Measurements from ENCODE around the gene TUBB1. TPM values are rescaled to one million over a fixed set of nuclear protein-coding genes. Genes with fewer than 3 reads are reported as not detected.

TUBB1 gene
- total and polyA plus RNA-seq, 2 of the 13 experiments (the other 11 are each of a cell fraction or from before 2014, with no cell fraction given), result 0.11 to 57.6 TPM

DNA sequence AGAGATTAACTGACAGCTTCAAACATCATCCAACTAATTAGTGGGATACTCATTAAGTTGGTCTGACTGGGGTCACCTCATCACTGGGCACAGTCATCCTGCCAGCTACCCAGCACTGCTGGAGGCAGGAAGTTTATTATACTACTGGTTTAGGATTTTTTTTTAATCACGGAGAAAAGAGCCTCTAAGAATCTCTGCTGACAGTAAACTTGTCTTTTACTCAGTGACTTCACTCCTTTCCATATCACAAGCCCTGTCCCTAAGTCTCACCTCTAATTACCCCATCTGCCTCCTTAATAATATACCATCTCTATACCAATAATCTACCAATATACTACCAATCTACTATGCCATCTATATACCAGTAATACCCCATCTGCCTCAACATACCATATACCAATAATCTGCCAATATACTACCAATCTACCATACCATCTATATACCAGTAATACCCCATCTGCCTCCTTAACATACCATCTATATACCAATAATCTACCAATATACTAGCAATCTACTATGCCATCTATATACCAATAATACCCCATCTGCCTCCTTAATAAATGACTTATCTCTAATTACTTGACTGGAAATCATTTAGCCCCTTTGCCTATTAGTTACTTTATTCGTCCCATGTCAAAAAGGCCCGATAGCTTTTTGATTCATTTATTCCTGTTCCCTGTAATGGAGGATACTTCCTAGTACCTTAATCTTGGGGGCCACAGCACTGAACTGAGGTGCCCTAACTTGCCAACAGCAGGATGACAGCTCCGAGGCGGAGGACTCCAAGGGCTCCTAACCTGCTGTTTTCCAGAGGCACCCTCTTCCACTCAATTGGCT is 7.9 kb downstream of the TUBB1 start:
- Histone ChIP-seq H3K9me3 (ENCODE audit: low read length) (no peaks in the 10 kb centered on the region), H3K9ac (ENCODE audit: insufficient read depth, low read depth, low read length) (no peak overlapping the region), H3K4me3 (replicated peaks in 1 of 3; ENCODE audit: insufficient read depth in 1 of 3, low read depth in 2 of 3, low read length in 3 of 3) (no peak overlapping the region), H3K36me3 (replicated peaks in 1 of 2; ENCODE audit: control insufficient read depth in 1 of 2, insufficient read depth in 2 of 2, low read length in 2 of 2) (peaks cover 32 to 71% of the 10 kb centered on the region in 2 experiments), H3K79me2 (ENCODE audit: insufficient read depth, low read length) (peaks cover 70% of the 10 kb centered on the region), H3K4me1 (ENCODE audit: insufficient read depth, low read length) (peaks cover 64% of the 10 kb centered on the region), H3K27ac (ENCODE audit: extremely low read length, insufficient read depth, low read length) (no peak overlapping the region), H4K20me1 (ENCODE audit: insufficient read depth, low read length) (peaks cover 15% of the 10 kb centered on the region; the same call in 1 of the 2 replicates), H3K27me3 (ENCODE audit: control insufficient read depth in 1 of 2, insufficient read depth in 2 of 2, low read length in 2 of 2) (no peaks in the 10 kb centered on the region; a peak in 1 of 5 replicates), H2AFZ (ENCODE audit: low read length) (no peak overlapping the region), H3K4me2 (ENCODE audit: low read depth, low read length) (0 out of 2 replicates have a peak overlapping the region, but pooled peaks have one; percentile 97)
- 98% methylated on average over 5 of the region's 5 CpGs for WGBS (ENCODE audit: low lambda C conversion rate)
- in situ Hi-C loops (cut with HindIII; ENCODE audit: extremely low pct_ligation_motif_present, low pct_unique_long_range_greater_than_20kb), result no loop called here
- DNase-seq (ENCODE audit: low spot score) (no peak), FAIRE-seq (no peak), ATAC-seq (no peak)
- no TSS peak for BruUV-seq (replicated peaks)
- ChIA-PET CTCF (ENCODE audit: low intra/inter-chr PET ratio, low total read pairs) (no interaction called here), POLR2A (interaction anchor here (1.0 to 1.6 kb wide), 2 partner anchors 11 to 46 kb away, joined by 3 to 4 read pairs; partner anchors contain the start of gene NELFCD)
- TF ChIP-seq ZNF225 (CRISPR knock-in tag; IDR thresholded peaks at IDR 0.05), result no peak
- no peak for TF ChIP-seq SALL1 (CRISPR knock-in tag; IDR thresholded peaks at IDR 0.05)
- no peak for TF ChIP-seq ZNF644 (CRISPR knock-in tag; IDR thresholded peaks at IDR 0.05; ENCODE audit: low read depth)
- no peak for TF ChIP-seq HOXA9 (CRISPR knock-in tag; IDR thresholded peaks at IDR 0.05; ENCODE audit: borderline replicate concordance)
- TF ChIP-seq LCORL (IDR thresholded peaks at IDR 0.05), result peak; percentile 24; the same call in 1 of the 2 replicates
- TF ChIP-seq LCORL (CRISPR knock-in tag; IDR thresholded peaks at IDR 0.05), result no peak
- 0 out of 2 replicates have a peak, but pooled peaks have one; percentile 34 for TF ChIP-seq ZC3H13 (CRISPR knock-in tag; IDR thresholded peaks at IDR 0.05)
- TF ChIP-seq MBD4 (IDR thresholded peaks at IDR 0.05; ENCODE audit: borderline replicate concordance, low read length), result 0 out of 2 replicates have a peak, but pooled peaks have one; percentile 53
- TF ChIP-seq AGO2 (optimal IDR thresholded peaks at IDR 0.05; ENCODE audit: low read depth, low read length), result peak; percentile 51
- 0 out of 2 replicates have a peak, but pooled peaks have one; percentile 34 for TF ChIP-seq ARID2 (CRISPR knock-in tag; IDR thresholded peaks at IDR 0.05; ENCODE audit: borderline replicate concordance)
- no peak for TF ChIP-seq TOE1 (CRISPR knock-in tag; IDR thresholded peaks at IDR 0.05)
- no peak for TF ChIP-seq DNMT3B (CRISPR knock-in tag; conservative IDR thresholded peaks at IDR 0.05)
- peak; percentile 75 for TF ChIP-seq RBM22 (optimal IDR thresholded peaks at IDR 0.05; ENCODE audit: low read length)
- peak; percentile 43; the same call in 1 of the 2 replicates for TF ChIP-seq POLR2AphosphoS5 (IDR thresholded peaks at IDR 0.05; ENCODE audit: low read depth, low read length)
- TF ChIP-seq ZNF792 (CRISPR knock-in tag; IDR thresholded peaks at IDR 0.05), result no peak
- peak; percentile 60; the same call in 1 of the 2 replicates for TF ChIP-seq RBFOX2 (IDR thresholded peaks at IDR 0.05; ENCODE audit: low read depth, low read length)
- TF ChIP-seq RFXAP (CRISPR knock-in tag; IDR thresholded peaks at IDR 0.05; ENCODE audit: borderline replicate concordance), result no peak
- TF ChIP-seq ELF1 (CRISPR knock-in tag; IDR thresholded peaks at IDR 0.05), result 0 out of 2 replicates have a peak, but pooled peaks have one; percentile 6
- TF ChIP-seq PHF20 (CRISPR knock-in tag; IDR thresholded peaks at IDR 0.05), result no peak
- TF ChIP-seq, protein P1, sequence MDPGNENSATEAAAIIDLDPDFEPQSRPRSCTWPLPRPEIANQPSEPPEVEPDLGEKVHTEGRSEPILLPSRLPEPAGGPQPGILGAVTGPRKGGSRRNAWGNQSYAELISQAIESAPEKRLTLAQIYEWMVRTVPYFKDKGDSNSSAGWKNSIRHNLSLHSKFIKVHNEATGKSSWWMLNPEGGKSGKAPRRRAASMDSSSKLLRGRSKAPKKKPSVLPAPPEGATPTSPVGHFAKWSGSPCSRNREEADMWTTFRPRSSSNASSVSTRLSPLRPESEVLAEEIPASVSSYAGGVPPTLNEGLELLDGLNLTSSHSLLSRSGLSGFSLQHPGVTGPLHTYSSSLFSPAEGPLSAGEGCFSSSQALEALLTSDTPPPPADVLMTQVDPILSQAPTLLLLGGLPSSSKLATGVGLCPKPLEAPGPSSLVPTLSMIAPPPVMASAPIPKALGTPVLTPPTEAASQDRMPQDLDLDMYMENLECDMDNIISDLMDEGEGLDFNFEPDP (CRISPR knock-in tag; conservative IDR thresholded peaks at IDR 0.05), result no peak
- no peak for TF ChIP-seq NPAS2 (CRISPR knock-in tag; IDR thresholded peaks at IDR 0.05; ENCODE audit: borderline replicate concordance)
- TF ChIP-seq POLR2G (IDR thresholded peaks at IDR 0.05; ENCODE audit: low read depth, low read length), result 0 out of 2 replicates have a peak, but pooled peaks have one; percentile 49
- intact Hi-C loops (cut with micrococcal nuclease; ENCODE audit: unreplicated experiment), result no loop called here
